M059J (cell line): Measurements from ENCODE around the gene ENDOV. TPM values are rescaled to one million over a fixed set of nuclear protein-coding genes. Genes with fewer than 3 reads are reported as not detected.

Source experiments
- DNase-seq: peaks from one replicate; pipeline ENCODE4 v3.0.0-alpha.2; 2012; ENCODE audit warnings: low read depth
- total RNA-seq: library from RNA; depleted of rRNA; stranded (reverse); fragments of >200 nt; shearing (Covaris generic); gene quantifications from 2 replicates; pipeline ENCODE4 v1.2.3, GENCODE V29; 2014; rRNA removed

ENDOV gene
- total RNA-seq, 1 experiment from 2014 or later = 18.8 TPM

DNA sequence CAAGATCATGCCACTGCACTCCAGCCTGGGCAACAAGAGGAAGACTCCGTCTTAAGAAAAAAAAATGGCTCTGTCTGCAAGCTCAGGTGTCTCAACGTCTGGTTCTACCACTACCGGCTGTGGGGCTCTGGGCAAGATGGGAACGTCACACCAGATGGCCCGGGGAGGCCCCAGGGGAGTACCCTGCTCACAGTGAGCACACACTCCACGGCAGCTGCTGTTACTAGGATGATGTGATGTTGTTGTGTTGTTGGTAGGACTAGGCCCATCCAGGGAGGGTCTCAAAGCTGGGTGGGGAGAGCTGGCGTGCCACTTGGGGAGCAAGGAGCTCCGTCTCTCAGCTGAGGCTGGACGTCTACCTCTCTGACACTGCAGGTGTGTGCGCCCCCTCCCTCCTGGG lies 70.9 kb downstream of the ENDOV start:
- no peak for DNase-seq

DNA sequence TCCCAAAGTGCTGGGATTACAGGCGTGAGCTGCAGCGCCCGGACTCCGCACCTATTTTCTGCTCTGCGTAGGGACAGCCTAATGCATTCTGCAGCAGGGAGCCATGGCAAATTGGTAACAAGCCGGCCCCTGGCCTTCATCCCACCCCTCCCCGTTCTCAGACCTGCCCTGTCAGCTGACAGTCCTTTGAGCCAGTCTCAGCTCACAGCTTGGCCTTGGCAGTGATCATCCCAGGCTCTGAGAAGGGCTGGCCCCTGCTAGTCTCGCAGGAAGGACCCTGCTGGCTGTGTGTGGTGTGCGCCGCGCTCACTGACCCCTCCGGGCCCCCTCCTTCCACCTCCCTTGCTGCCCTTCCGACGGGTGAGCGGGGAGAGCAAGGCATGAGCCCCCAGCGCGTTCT lies 71.7 kb downstream of the ENDOV start:
- no peak for DNase-seq

DNA sequence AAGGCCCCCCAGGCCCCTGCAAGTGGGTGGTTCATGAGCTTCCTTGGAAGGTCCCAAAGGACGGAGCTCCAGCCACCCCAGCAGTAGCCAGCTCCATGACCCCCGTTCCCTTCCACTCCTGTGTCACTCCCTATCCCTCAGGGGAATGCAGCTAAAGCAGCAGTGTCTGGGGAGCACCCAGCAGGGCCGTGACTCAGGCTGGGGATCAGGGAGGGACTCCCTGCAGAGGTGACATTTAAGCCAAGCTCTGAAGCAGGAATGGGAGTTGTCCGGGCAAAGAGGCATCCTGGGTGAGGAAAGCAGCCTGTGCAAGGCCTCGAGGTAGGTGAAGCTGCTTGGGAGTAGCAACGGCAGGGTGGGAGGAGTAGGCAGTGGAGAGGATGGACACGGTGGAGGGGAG lies 72.5 kb downstream of the ENDOV start:
- DNase-seq = no peak

Other genes starting within 250 kb of the ENDOV start
- gene CARD14, start 245.1 kb upstream of the ENDOV start, total RNA-seq = 0.10 TPM in 1 of 2 replicates, not detected in the other
- 26.9 and 34.6 TPM in 2 replicates for gene SGSH, start 194.8 kb upstream of the ENDOV start, total RNA-seq
- 2.2 and 7.6 TPM in 2 replicates for gene SLC26A11, start 194.7 kb upstream of the ENDOV start, total RNA-seq
- 30.2 and 66.4 TPM in 2 replicates for gene RNF213, start 154.3 kb upstream of the ENDOV start, total RNA-seq
- gene NPTX1, start 61.4 kb downstream of the ENDOV start, total RNA-seq = 0.79 and 2.0 TPM in 2 replicates
- gene RPTOR, start 129.7 kb downstream of the ENDOV start, total RNA-seq = 8.4 and 20.8 TPM in 2 replicates